Mesendoderm (in vitro differentiated cells): ENCODE results near the gene SLX1B. TPM values are rescaled to one million over a fixed set of nuclear protein-coding genes. Genes with fewer than 3 reads are reported as not detected.

ENCODE experiments used
- small RNA-seq: library from polyadenylated mRNA; stranded (forward); fragments of <200 nt; extraction: miRNeasy Mini kit (QIAGEN cat#:217004); gene quantifications from one replicate; pipeline ENCODE3, GENCODE V24; 2013; ENCODE audit not compliant: insufficient read depth

SLX1B gene

Small RNAs within 50 kb of the gene (small RNA-seq; reads per million reads assigned to genes)
- gene AC133555.2: not detected
